ENCODE data around the gene NPAS3. TPM values are rescaled to one million over a fixed set of nuclear protein-coding genes. Genes with fewer than 3 reads are reported as not detected.

Gene NPAS3
- total RNA-seq, 1 experiment from 2014 or later: not detected

DNA sequence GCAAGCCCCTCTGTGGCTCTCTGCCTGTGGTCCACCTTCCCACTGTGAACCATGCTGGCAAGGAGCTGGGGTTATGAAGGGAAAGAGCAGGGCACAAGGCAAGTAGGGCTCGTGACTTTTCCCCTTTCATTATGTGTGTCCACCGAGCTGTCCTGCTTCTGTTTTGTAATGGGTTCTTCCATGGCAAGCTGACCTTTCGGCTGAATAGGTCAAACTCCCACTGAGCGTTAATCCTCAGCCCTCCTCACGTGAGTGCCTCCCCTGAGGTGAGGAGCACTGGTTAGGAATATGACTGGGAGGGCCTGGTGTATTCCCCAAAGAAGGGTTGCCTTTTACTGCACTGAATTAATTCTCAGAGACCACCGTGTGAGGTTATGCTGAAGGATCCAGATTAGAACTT is 424.3 kb downstream of the NPAS3 start:
- Histone ChIP-seq H3K36me3 (ENCODE audit: control insufficient read depth in 1 of 2, insufficient read depth in 2 of 2, low read length in 2 of 2) (no peaks in the 10 kb centered on the region), H3K27me3 (ENCODE audit: insufficient read depth, low read length) (no peaks in the 10 kb centered on the region), H3K9me3 (ENCODE audit: control insufficient read depth in 1 of 2, insufficient read depth in 1 of 2, low read depth in 1 of 2, low read length in 2 of 2) (0 out of 4 replicates have a peak, but pooled peaks cover 0 to 2% of the 10 kb centered on the region in 2 experiments), H4K20me1 (ENCODE audit: insufficient read depth) (no peaks in the 10 kb centered on the region), H3K4me1 (ENCODE audit: control insufficient read depth in 1 of 2, insufficient read depth in 2 of 2, low read length in 2 of 2) (no peaks in the 10 kb centered on the region), H3K9me2 (ENCODE audit: insufficient read depth) (no peaks in the 10 kb centered on the region), H3K4me3 (replicated peaks in 1 of 2; ENCODE audit: low read depth in 1 of 2, low read length in 2 of 2) (no peak overlapping the region), H3K79me2 (ENCODE audit: insufficient read depth, low read length) (no peaks in the 10 kb centered on the region), H3K9ac (ENCODE audit: low read length) (no peak overlapping the region), H2AFZ (ENCODE audit: low read depth, low read length, poor library complexity, severe bottlenecking) (no peak overlapping the region), H3K4me2 (ENCODE audit: low read length) (no peak overlapping the region), H3K27ac (ENCODE audit: low read depth, low read length) (no peak overlapping the region)
- CTCF ChIA-PET: no interaction called here
- TF ChIP-seq SIN3A (IDR thresholded peaks at IDR 0.05; ENCODE audit: low read depth) (no peak), SRF (IDR thresholded peaks at IDR 0.05; ENCODE audit: low read depth) (no peak), EZH2phosphoT487 (IDR thresholded peaks at IDR 0.05; ENCODE audit: borderline replicate concordance) (no peak), JUND (IDR thresholded peaks at IDR 0.05) (no peak), RAD21 (IDR thresholded peaks at IDR 0.05; ENCODE audit: low read depth) (no peak), YY1 (IDR thresholded peaks at IDR 0.05; ENCODE audit: extremely low read depth, insufficient replicate concordance, low read depth, low read length) (no peak)
- TF ChIP-seq, protein P1, sequence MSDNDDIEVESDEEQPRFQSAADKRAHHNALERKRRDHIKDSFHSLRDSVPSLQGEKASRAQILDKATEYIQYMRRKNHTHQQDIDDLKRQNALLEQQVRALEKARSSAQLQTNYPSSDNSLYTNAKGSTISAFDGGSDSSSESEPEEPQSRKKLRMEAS (IDR thresholded peaks at IDR 0.05): no peak
- POLR2A ChIA-PET: no interaction called here
- BruUV-seq (replicated peaks): no TSS peak
- RAD21 ChIA-PET (ENCODE audit: low non-redundant PET in 1 of 2, low total read pairs in 2 of 2, uncharacterized antibody in 2 of 2, unreplicated experiment in 2 of 2): no interaction called here
- no peak for DNase-seq (ENCODE audit: low read depth, low spot score)
- intact Hi-C loops (cut with micrococcal nuclease): no loop called here
- no peak for ATAC-seq

DNA sequence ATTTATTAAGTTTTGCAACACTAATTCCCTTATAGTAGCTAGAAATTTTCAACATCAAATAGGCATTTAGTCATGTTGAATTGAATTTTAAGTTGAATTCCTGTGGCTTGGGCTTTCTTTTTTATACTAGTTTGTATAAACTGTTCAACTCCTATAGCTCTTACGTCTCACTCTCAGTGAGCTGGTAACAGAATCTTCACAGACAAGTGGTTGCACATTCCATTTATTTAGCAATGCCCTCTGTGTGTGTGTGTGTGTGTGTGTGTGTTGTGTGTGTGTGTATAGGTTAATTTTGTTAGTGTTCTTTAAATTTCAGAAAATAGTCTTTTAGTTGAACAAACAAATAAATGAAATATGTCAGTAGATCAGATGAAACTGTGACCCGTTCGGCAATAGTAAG is 425.0 kb downstream of the NPAS3 start:
- no peaks in the 10 kb centered on the region for H3K36me3 ChIP-seq (ENCODE audit: control insufficient read depth in 1 of 2, insufficient read depth in 2 of 2, low read length in 2 of 2)
- H3K9ac ChIP-seq (ENCODE audit: low read length): no peak overlapping the region
- H3K27me3 ChIP-seq (ENCODE audit: insufficient read depth, low read length): no peaks in the 10 kb centered on the region
- H4K20me1 ChIP-seq (ENCODE audit: insufficient read depth): no peaks in the 10 kb centered on the region
- H3K4me2 ChIP-seq (ENCODE audit: low read length): no peak overlapping the region
- POLR2A ChIA-PET: no interaction called here
- no peak for ATAC-seq
- no peak overlapping the region for H2AFZ ChIP-seq (ENCODE audit: low read depth, low read length, poor library complexity, severe bottlenecking)
- H3K4me1 ChIP-seq (ENCODE audit: control insufficient read depth in 1 of 2, insufficient read depth in 2 of 2, low read length in 2 of 2): no peaks in the 10 kb centered on the region
- TF ChIP-seq POLR2AphosphoS5 (IDR thresholded peaks at IDR 0.05; ENCODE audit: low read depth, low read length): no peak
- TF ChIP-seq EGR1 (IDR thresholded peaks at IDR 0.05; ENCODE audit: low read depth): no peak
- no peak for TF ChIP-seq SRF (IDR thresholded peaks at IDR 0.05; ENCODE audit: low read depth)
- TF ChIP-seq RAD21 (IDR thresholded peaks at IDR 0.05; ENCODE audit: low read depth): no peak
- no peak for TF ChIP-seq CEBPB (IDR thresholded peaks at IDR 0.05; ENCODE audit: low read depth)
- TF ChIP-seq SP1 (IDR thresholded peaks at IDR 0.05; ENCODE audit: low read depth): no peak
- TF ChIP-seq JUND (IDR thresholded peaks at IDR 0.05): no peak
- no peak for TF ChIP-seq ELF1 (IDR thresholded peaks at IDR 0.05; ENCODE audit: borderline replicate concordance, low read depth)
- TF ChIP-seq EZH2 (IDR thresholded peaks at IDR 0.05): no peak
- TF ChIP-seq, protein P2, sequence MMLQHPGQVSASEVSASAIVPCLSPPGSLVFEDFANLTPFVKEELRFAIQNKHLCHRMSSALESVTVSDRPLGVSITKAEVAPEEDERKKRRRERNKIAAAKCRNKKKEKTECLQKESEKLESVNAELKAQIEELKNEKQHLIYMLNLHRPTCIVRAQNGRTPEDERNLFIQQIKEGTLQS (IDR thresholded peaks at IDR 0.05): no peak
- no peak for TF ChIP-seq POLR2A (IDR thresholded peaks at IDR 0.05; ENCODE audit: borderline replicate concordance, extremely low read depth, insufficient read depth, insufficient read length)
- no peak for TF ChIP-seq SIN3A (IDR thresholded peaks at IDR 0.05; ENCODE audit: low read depth)
- no peak for TF ChIP-seq YY1 (IDR thresholded peaks at IDR 0.05; ENCODE audit: extremely low read depth, insufficient replicate concordance, low read depth, low read length)
- TF ChIP-seq ZFX (IDR thresholded peaks at IDR 0.05): no peak
- no peak for TF ChIP-seq ZNF274 (IDR thresholded peaks at IDR 0.05; ENCODE audit: low read depth, low read length)
- RAD21 ChIA-PET (ENCODE audit: low non-redundant PET in 1 of 2, low total read pairs in 2 of 2, uncharacterized antibody in 2 of 2, unreplicated experiment in 2 of 2): no interaction called here
- intact Hi-C loops (cut with micrococcal nuclease): no loop called here
- no peak overlapping the region for H3K27ac ChIP-seq (ENCODE audit: low read depth, low read length)
- no peaks in the 10 kb centered on the region for H3K79me2 ChIP-seq (ENCODE audit: insufficient read depth, low read length)
- H3K9me3 ChIP-seq (ENCODE audit: control insufficient read depth in 1 of 2, insufficient read depth in 1 of 2, low read depth in 1 of 2, low read length in 2 of 2): no peaks in the 10 kb centered on the region
- no peaks in the 10 kb centered on the region for H3K9me2 ChIP-seq (ENCODE audit: insufficient read depth)
- H3K4me3 ChIP-seq (replicated peaks in 1 of 2; ENCODE audit: low read depth in 1 of 2, low read length in 2 of 2): no peak overlapping the region
- no peak for DNase-seq (ENCODE audit: low read depth, low spot score)
- CTCF ChIA-PET: no interaction called here
- no TSS peak for BruUV-seq (replicated peaks)
